Liver (tissue), 3 donors: ENCODE data around the gene RAF1.

ENCODE experiments used
- CTCF ChIP-seq: fragments of 150-350 bp; IDR thresholded peaks from 2 replicates; pipeline ENCODE4 v1.5.1; 2017; ENCODE audit warnings: improper control_type of control experiment, low read depth, low read length; ENCODE audit not compliant: missing input control
- FOXA1 ChIP-seq: IDR thresholded peaks from 2 replicates; pipeline ENCODE4 v1.6.1; 2016; ENCODE audit warnings: antibody characterized with exemption
- GABPA ChIP-seq, 2 donors: IDR thresholded peaks in 1 of 2; conservative IDR thresholded peaks in 1 of 2; 2 replicates each; pipeline ENCODE4 v1.6.1; 2016; ENCODE audit warnings: antibody characterized with exemption in 2 of 2, mild to moderate bottlenecking in 1 of 2, moderate library complexity in 1 of 2
- MAX ChIP-seq: IDR thresholded peaks from 2 replicates; pipeline ENCODE4 v1.6.1; 2016; ENCODE audit warnings: antibody characterized with exemption
- RXRA ChIP-seq, 2 donors: IDR thresholded peaks; 2 replicates each; pipeline ENCODE4 v1.6.1; 2017 to 2018; ENCODE audit warnings: antibody characterized with exemption in 2 of 2, mild to moderate bottlenecking in 1 of 2
- SP1 ChIP-seq: IDR thresholded peaks from 2 replicates; pipeline ENCODE4 v1.6.1; 2018; ENCODE audit warnings: antibody characterized with exemption, mild to moderate bottlenecking
- TAF1 ChIP-seq: conservative IDR thresholded peaks from 2 replicates; pipeline ENCODE4 v1.6.1; 2016; ENCODE audit warnings: antibody characterized with exemption, mild to moderate bottlenecking
- YY1 ChIP-seq: IDR thresholded peaks from 2 replicates; pipeline ENCODE4 v1.6.1; 2016; ENCODE audit warnings: antibody characterized with exemption, mild to moderate bottlenecking
- TF ChIP-seq, protein P1 (sequence below): IDR thresholded peaks from 2 replicates; pipeline ENCODE4 v1.6.1; 2016; ENCODE audit warnings: antibody characterized with exemption
- donor health status: healthy.
- donor health status: healthy.

DNA sequence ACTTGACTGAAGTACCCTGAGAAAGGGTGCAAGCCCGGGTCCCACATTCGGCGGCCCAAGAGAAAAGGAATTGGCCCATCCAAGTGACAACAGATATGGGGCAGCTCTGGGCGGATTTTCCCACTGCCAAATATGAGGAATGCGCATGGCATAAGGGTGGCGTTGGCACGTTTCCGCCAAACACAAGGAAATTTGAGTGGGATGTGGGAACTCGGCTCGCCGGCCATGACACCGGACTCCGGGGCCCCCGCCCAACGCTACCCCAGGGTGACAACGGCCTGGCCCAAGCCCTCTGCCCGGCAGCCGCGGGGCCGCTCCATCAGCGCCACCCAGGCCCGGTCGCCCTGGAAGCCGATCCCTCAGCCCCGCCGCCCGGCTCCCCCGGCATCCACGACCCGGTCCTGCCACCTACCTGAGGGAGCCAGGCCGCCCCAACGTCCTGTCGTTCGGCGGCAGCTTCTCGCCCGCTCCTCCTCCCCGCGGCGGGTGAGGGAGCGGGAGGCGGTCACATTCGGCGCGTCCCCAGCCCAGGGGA, 449 bp downstream of the RAF1 start:
- TF ChIP-seq CTCF: no peak
- TF ChIP-seq YY1: no peak
- TF ChIP-seq, protein P1, sequence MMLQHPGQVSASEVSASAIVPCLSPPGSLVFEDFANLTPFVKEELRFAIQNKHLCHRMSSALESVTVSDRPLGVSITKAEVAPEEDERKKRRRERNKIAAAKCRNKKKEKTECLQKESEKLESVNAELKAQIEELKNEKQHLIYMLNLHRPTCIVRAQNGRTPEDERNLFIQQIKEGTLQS: no peak
- no peak for TF ChIP-seq FOXA1
- no peak for TF ChIP-seq GABPA (IDR thresholded peaks at IDR 0.05 in 1 of 2, conservative IDR thresholded peaks at IDR 0.05 in 1 of 2)
- no peak for TF ChIP-seq TAF1
- no peak for TF ChIP-seq RXRA (IDR thresholded peaks at IDR 0.05)
- TF ChIP-seq MAX: no peak
- TF ChIP-seq SP1: no peak
